NCI-H748 (cell line): ENCODE measurements around the gene SYNPO2.
"Not testable (repeated sequence)": the region's sequence is repeated elsewhere in the genome, so short reads cannot be mapped to it uniquely, and the experiment has no call there.

ENCODE experiments used
- DNase-seq: peaks from one replicate; lab custom pipeline; 2025; ENCODE audit not compliant: unreplicated experiment; lab: John Stamatoyannopoulos, UW

SYNPO2 gene

GRCh38 chr4:119028296-119028695, 139.6 kb downstream of the SYNPO2 start:
- DNase-seq, result no peak

DNA sequence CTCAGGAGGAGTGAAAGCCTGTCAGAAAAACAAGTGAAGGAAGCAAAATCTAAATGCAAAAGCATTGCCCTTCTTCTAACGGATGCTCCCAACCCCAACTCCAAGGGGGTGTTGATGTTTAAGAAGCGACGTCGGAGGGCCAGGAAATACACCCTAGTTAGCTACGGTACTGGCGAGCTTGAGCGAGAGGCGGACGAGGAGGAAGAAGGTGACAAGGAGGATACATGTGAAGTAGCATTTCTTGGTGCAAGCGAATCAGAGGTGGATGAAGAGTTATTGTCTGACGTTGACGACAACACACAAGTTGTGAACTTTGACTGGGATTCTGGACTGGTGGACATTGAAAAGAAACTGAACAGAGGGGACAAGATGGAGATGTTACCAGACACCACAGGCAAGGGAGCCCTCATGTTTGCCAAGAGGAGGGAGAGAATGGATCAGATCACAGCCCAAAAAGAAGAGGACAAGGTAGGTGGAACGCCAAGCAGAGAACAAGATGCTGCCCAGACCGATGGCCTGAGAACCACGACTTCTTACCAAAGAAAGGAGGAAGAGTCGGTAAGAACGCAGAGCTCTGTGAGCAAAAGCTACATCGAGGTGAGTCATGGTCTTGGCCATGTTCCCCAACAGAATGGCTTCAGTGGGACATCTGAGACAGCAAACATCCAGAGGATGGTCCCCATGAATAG, 141.3 kb downstream of the SYNPO2 start:
- no peak for DNase-seq

GRCh38 chr4:119030536-119030890, 141.9 kb downstream of the SYNPO2 start:
- DNase-seq, result no peak

DNA sequence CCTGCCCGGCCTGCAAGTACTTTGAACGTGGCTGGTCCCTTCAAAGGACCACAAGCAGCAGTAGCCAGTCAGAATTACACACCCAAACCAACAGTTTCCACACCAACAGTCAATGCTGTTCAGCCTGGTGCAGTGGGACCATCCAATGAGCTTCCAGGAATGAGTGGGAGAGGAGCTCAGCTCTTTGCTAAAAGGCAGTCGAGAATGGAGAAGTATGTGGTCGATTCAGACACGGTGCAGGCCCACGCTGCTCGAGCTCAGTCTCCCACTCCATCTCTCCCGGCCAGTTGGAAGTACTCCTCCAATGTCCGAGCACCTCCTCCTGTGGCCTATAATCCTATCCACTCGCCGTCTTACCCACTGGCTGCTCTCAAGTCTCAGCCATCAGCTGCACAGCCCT, 142.6 kb downstream of the SYNPO2 start:
- no peak for DNase-seq

DNA sequence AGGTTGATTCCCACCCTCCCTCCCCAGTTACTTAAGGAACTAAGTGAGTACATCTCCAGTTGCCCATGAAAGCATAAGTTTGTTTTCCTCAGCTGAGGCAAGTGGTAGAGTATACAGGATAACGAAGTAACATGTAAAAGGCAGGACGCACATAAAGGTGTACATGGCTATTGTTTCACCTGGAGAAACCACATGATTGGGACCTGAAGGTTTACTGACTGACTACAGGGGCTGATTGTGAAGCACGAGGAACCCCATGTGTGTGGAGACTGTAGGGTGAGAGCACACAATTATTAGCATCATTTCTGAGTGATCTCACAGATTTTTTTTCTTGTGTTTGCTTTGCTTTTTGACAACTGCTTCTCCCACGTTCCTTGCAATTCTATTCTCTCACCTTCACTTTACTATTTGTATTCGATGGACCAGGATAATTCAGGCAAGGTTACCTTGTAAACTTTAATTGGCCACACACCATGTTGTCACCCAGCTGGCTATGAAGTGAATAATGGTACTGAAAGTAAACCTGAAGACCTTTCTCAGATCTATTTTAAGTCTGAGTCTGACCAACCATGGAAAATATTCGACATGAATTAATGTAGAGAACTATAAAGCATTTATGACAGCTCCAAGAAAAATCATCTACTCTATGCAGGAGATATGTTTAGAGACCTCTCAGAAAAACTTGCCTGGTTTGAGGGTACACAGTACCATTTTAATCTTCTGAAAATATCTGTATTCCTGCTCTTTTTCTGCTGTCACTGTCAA, 144.4 kb downstream of the SYNPO2 start:
- no peak for DNase-seq

DNA sequence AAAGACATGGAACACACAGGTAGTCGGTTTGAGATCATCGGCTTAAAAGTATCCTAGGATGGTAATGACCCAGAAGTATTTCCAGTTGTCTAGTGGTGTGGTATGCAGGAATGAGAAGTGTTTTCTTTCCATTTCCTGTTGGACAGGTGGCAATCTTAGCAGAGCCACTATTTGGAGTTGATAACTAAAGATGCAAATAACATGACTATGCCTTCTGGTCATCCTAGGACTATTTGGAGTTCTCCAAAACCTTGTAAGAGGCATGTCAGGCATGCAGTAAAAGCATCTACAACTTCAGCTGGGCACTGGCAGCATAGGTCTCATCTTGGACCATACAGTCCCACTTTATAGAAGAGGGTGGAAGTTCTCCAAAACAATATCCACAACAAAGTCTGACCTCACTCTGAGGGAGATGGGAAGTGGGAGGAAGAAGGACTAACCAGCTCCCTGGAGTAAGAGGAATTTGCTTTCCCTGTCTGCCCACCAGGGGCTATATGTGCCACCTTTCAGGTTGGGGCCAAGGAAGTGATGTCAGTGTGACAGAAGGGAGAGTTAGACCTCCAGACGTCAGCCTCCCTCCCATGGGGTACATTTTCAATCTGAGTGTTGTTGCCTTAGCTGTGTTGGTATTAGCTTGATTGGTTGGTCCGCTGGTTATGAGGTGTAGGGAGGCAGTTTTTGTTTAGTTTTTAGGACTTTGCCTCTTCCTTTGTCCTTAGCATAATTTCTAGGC, 145.8 kb downstream of the SYNPO2 start:
- no peak for DNase-seq

DNA sequence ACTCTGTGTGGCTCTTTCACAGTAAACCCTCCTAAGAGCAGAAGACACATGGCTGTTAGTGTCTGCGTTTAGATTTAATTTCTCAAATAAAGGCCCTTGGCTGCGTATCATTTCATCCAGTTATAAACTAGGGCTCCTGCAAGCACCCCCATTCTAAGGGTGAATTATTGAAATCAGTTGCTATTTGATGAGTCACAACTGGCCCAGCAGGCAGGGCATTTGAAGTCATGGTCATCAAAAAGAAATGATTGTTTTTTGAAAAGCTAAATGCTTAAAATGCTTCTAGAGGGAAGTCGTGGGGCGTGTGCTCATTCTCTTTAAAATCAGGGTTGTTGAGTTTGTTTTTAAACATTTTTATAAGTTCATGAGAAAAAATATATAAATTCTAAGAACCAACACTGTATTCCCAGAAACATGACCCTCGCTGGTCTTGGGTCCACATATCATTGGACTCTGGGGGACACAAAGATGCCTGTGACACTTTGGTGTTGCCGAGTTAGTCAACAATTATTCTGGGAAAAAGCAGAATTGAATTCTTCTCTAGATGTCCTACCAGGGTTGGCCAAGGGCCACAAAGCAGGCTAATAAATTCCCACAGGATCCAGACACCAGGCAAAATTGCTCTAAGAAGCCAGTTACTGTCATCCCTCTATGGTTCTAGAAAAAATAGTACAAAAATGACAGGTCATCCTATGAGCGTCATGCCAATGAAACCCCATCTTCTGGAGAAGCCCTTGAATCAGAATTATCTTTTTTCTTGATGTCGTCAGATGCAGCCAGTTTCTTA, 147.5 kb downstream of the SYNPO2 start:
- no peak for DNase-seq

- DNase-seq, result no peak
Measured at GRCh38 chr4:119037709-119038108, 149.1 kb downstream of the SYNPO2 start.

- DNase-seq, result no peak
Measured at GRCh38 chr4:119038116-119038841, 149.6 kb downstream of the SYNPO2 start.

GRCh38 chr4:119039160-119039559, 150.5 kb downstream of the SYNPO2 start:
- no peak for DNase-seq

GRCh38 chr4:119039779-119040178, 151.1 kb downstream of the SYNPO2 start:
- no peak for DNase-seq

DNA sequence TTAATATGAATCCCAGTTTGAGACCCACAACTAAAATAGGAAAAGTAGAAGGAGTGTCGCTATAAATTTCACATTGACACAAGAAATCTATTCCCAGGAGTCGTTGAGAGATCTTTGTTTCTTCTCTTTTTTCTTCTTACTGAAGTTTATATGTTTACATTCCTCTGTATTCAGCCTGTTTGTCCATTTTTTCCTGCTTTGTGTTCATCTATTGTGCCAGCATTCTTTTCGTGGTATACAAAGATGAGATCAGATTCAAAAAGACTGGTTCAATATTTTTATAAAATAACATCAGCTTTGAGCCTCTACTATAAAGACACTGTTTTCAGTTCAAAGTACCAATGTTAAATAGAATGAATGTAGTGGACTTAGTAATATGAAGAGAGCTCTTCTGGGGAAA, 151.6 kb downstream of the SYNPO2 start:
- DNase-seq, result no peak

DNA sequence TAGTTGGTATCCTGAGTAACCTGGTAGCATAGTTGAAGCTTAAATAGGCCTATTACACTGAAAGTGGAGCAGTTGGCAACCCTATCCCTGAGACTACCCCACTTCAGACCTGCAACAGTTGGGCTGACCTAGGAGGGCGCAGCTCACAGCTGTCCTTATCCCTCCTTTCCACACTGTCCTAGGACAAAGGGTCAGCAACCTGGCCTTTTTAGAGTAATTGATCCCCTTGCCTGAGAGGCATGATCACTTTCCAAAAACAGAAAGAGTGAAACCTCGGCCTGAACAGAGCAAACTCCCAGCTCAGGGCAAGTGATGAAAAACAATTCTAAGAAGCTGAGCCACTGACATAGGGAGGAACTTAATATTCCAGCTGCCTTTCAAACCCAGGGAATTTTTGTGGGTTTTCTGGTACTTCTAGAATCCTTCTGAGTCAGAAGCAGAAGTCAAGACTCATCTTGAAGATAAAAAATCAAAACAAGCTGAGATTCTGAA, 152.1 kb downstream of the SYNPO2 start:
- DNase-seq, result no peak

DNA sequence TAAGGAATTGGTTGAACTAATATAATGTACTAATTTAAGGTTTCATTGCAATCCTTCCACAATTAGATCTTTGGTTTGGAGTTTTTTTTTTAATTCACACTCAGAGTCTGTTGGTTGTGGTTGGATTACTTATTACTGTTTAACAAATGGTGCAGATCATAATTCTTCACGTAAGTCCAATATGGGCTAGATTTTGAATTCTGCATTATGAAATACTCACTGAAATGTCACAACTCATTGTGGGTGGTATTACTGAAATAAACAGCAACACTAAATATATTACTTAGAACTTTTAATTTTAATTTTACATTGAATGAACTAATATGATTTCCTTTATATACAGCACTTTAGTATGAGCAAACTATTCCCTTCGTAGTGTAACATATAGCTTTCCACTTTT, 152.7 kb downstream of the SYNPO2 start:
- DNase-seq, result no peak

- peak; percentile 61 for DNase-seq
Measured at GRCh38 chr4:119041951-119042560, 153.4 kb downstream of the SYNPO2 start.

GRCh38 chr4:119046263-119046662, 157.6 kb downstream of the SYNPO2 start:
- DNase-seq, result no peak

DNA sequence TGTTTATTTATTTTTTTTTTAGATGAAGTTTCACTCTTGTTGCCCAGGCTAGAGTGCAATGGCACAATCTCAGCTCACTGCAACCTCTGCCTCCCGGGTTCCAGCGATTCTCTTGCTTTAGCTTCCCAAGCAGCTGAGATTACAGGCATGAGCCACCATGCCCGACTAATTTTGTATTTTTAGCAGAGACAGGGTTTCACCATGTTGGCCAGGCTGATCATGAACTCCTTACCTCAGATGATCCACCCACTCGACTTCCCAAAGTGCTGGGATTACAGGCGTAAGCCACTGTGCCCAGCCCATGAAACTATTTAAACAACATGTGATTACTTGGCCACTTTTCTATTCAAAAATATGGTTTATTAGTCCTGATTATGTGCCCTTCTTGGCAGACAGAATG, 158.4 kb downstream of the SYNPO2 start:
- DNase-seq, result not testable (repeated sequence)

GRCh38 chr4:119048446-119048845, 159.8 kb downstream of the SYNPO2 start:
- DNase-seq, result no peak

GRCh38 chr4:119049342-119049741, 160.7 kb downstream of the SYNPO2 start:
- DNase-seq, result no peak

GRCh38 chr4:119050527-119051090, 162.0 kb downstream of the SYNPO2 start:
- no peak for DNase-seq
